GM19372 (cell line): Measurements from ENCODE around the gene HMOX2.

Experiments used
- ATAC-seq: cut with Tn5 transposase; IDR thresholded peaks from one replicate; pipeline ENCODE4 v1.9.1; 2021; ENCODE audit warnings: mild to moderate bottlenecking, low read depth, moderate library complexity; ENCODE audit not compliant: unreplicated experiment

The HMOX2 gene

DNA sequence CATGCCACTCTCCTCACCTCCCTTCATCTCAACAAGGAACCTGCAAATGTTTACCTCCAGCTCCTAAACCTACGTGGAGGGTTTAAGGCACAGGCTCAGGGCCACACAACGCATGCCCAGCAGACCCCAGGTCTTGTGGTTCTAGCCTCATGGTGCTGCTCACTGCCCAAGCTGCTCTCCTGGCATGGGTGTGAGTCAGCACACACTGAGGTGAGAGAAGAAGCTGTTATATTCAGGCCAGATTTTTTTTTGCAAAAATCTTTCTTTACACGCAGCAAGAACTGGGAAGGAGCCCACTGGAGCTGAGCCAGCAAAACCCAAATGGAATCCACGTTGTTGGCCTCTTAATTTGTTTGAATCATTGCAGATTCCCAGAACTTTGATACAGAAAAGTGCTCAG, 74.4 kb downstream of the HMOX2 start:
- no peak for ATAC-seq

DNA sequence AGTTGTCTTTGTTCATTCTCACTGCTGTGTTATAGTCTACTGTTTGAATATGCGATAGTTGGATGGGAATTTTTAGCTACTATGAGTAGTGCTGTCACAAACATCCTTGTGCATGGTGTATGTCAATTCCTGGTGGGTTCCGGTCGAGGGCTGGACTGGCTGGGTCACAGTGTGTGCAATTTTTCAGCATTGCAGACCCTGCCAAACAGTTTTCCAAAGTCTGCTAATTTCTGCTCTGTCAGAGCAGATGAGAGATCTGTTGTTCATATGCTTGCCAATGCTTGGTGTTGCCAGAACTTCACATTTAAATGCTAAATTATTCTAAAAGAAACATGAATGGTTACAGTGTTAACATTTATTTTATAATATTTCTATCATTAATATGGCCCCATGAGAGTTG, 76.3 kb downstream of the HMOX2 start:
- ATAC-seq: no peak

DNA sequence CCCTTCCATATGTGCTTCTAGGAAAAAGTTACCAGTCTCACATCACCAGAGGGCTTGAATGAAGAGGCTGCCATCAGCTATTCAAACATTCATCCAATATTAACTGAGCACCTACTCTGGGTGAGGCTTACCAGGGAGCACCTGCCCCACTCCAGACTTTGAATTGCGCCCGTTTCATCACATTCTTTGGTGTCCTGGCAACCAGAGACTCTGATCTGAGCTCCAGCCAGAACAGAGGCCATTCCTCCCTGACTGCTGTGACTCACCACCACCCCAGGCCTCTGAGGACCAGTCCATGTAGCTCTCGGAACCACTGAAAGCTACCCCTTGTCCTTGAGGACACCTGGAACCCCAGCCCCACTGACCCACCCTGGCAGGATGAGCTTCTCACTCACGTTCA, 79.9 kb downstream of the HMOX2 start, which contains the start of gene C16orf96:
Gene C16orf96 (plus strand): TSS at position 229 of the 400 bp plus-strand sequence. CDS start 150 bp downstream, at position 379.
- no peak for ATAC-seq

DNA sequence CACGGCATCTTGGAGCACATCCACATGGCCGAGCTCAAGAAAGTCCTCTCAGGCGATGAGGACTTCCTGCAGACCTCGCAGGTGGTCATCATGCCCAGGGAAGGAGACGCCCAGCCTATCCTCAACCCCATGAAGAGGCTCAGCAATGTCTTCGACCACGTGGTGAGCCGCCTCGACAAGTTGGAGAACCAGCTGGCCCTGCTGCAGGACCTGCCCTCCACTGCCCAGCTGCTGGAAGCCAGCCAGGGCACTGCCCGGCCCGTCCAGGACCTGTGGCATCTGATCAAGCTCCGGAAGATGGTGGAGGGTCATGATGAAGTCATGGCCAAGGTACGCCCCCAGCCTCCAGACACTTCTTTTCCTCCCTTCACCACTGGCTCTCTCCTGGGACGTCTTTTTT, 80.4 kb downstream of the HMOX2 start:
- no peak for ATAC-seq

DNA sequence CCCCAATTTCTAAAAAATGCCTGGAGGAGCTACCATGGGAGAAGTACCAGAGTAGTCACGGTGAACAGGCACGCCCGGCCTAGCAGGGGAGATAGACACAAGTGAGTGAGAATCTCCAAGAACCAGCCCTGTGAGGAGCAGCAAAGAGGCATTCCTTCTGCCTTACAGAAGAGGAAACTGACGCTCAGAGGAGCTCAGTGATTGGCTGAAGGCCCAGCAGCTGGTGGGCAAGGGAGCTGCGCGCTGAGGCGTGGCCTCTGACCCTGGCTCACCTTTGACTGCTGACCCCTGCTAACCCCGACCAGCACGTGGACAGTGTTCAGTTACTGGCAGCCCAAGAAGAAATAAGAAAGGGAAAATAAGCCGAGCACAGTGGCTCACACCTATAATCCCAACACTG, 81.8 kb downstream of the HMOX2 start:
- ATAC-seq: no peak
